NT2/D1 (cell line): ENCODE measurements around the gene CHST15.

Experiments used
- DNase-seq: peaks from one replicate; pipeline ENCODE4 v3.0.0-alpha.2; 2011; ENCODE audit warnings: low read depth, low spot score
- H3K27me3 ChIP-seq: 2 replicates; pipeline ENCODE4 v1.6.0; 2011; ENCODE audit warnings: mild to moderate bottlenecking; ENCODE audit not compliant: insufficient read length, insufficient read depth
- H3K36me3 ChIP-seq: 2 replicates; pipeline ENCODE4 v1.6.1; 2011; ENCODE audit warnings: mild to moderate bottlenecking, low read length, mixed read lengths; ENCODE audit not compliant: insufficient read depth, insufficient read length
- H3K4me1 ChIP-seq: 2 replicates; pipeline ENCODE4 v1.5.1; 2011; ENCODE audit not compliant: insufficient read depth, insufficient read length
- H3K4me3 ChIP-seq: 2 replicates; pipeline ENCODE4 v1.5.1; 2011; ENCODE audit warnings: low read depth; ENCODE audit not compliant: insufficient read length
- H3K9ac ChIP-seq: 2 replicates; pipeline ENCODE4 v1.6.0; 2011; ENCODE audit warnings: low read depth; ENCODE audit not compliant: insufficient read length
- H3K9me3 ChIP-seq: 2 replicates; pipeline ENCODE4 v1.5.1; 2011; ENCODE audit warnings: mild to moderate bottlenecking, low read length; ENCODE audit not compliant: insufficient read depth
- SUZ12 ChIP-seq: IDR thresholded peaks from 2 replicates; pipeline ENCODE4 v1.6.1; 2011; ENCODE audit not compliant: insufficient read length, insufficient read depth; ENCODE audit errors: extremely low read depth
- YY1 ChIP-seq: IDR thresholded peaks from 2 replicates; pipeline ENCODE4 v1.6.1; 2011; ENCODE audit not compliant: insufficient read length, insufficient read depth
- ZNF274 ChIP-seq: IDR thresholded peaks from 2 replicates; pipeline ENCODE4 v1.6.1; 2011; ENCODE audit warnings: mild to moderate bottlenecking, low read depth, low read length

CHST15 gene

DNA sequence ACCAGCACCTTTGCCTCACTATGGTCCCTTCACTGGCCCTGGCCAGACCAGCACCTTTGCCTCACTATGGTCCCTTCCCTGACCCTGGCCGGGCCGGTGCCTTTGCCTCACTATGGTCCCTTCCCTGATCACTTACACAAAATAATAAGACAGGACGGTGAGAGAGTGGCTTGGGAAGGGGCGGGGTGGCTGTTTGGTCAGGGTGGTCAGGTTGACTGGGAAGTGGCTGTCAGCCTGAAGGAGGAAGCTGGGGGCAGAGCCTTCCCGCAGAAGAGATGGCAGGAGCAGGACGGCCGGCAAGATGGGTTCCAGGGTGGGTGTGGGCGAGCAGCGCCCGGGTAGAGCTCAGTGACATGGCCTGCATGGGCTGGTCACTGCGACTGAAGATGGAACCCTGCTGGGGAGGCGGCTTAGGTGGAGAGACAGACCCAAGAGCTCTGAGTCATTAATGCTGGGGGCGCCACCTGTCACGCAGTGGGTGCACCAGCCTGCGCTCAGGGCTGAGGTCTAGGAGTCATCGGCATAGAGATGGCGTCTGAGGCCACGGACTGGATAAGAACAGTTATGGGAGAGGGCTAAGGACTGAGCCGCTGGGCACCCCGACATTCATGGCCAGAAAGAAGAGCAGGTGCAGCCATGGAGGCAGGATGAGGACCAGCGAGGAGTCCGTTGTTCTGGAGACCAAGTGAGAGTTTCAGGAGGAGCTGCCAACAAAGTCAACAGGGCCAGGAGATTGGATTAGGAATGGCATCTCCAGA is 91.8 kb downstream of the CHST15 start:
- Histone ChIP-seq H3K36me3 (peaks cover 4% of the 10 kb centered on the region), H3K4me1 (no peaks in the 10 kb centered on the region), H3K9me3 (no peaks in the 10 kb centered on the region), H3K27me3 (no peaks in the 10 kb centered on the region), H3K4me3 (no peak overlapping the region), H3K9ac (no peak overlapping the region)
- no peak for DNase-seq
- TF ChIP-seq SUZ12 (no peak), ZNF274 (no peak), YY1 (no peak)

DNA sequence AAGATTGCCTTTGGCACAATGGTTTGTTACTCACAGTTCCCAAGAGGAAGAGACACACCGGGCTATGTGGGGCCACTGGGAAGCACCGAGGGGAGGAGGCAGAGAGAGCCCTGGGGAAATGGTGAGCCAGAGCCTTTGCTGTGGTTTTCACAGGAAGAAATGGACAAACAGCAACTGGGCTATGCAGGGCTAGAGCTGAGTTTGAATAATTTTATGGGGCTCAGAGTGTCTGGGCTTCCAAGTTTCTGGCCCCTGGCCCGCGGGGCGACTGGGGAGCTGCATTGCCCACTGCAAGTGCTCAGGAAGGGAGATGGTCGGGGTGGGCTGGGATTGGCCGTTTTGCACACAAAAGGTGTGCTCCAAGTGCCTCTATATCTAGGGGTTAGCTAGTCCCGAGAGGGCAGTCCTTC is 92.6 kb downstream of the CHST15 start:
- H3K4me3 ChIP-seq: no peak overlapping the region
- no peak for DNase-seq
- H3K27me3 ChIP-seq: no peaks in the 10 kb centered on the region
- no peaks in the 10 kb centered on the region for H3K36me3 ChIP-seq
- no peaks in the 10 kb centered on the region for H3K4me1 ChIP-seq
- no peaks in the 10 kb centered on the region for H3K9me3 ChIP-seq
- TF ChIP-seq SUZ12: no peak
- TF ChIP-seq ZNF274: no peak
- no peak for TF ChIP-seq YY1
- no peak overlapping the region for H3K9ac ChIP-seq

DNA sequence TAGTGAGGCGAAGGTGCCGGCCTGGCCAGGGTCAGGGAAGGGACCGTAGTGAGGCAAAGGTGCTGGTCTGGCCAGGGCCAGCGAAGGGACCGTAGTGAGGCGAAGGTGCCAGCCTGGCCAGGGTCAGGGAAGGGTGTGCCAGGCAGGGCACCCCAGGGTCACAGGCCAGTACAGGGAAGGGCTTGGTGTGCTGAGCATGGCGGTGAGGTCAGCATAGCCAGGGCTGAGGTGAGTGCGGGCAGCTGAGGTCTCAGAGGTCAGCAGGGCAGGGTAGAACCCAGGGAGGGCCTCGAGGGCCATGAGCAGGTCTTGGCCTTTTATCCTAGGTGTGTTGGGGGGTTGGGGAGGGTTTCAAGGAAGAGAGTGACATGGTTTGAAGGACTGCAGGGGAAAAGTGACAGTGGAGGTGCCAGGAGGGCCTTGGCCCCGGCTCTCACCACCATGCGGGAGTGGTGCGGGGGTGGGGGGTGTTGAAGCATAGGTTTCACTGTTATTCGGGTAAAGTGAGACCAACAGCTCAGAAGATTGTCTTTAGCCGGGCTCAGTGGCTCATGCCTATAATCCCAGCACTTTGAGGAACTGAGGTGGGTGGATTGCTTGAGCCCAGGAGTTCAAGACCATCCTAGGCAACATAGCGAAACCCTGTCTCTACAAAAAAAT is 93.3 kb downstream of the CHST15 start:
- DNase-seq: no peak
- no peaks in the 10 kb centered on the region for H3K27me3 ChIP-seq
- H3K36me3 ChIP-seq: no peaks in the 10 kb centered on the region
- TF ChIP-seq YY1 (no peak), ZNF274 (no peak), SUZ12 (no peak)
- no peaks in the 10 kb centered on the region for H3K4me1 ChIP-seq
- no peaks in the 10 kb centered on the region for H3K9me3 ChIP-seq
- H3K4me3 ChIP-seq: no peak overlapping the region
- H3K9ac ChIP-seq: no peak overlapping the region

DNA sequence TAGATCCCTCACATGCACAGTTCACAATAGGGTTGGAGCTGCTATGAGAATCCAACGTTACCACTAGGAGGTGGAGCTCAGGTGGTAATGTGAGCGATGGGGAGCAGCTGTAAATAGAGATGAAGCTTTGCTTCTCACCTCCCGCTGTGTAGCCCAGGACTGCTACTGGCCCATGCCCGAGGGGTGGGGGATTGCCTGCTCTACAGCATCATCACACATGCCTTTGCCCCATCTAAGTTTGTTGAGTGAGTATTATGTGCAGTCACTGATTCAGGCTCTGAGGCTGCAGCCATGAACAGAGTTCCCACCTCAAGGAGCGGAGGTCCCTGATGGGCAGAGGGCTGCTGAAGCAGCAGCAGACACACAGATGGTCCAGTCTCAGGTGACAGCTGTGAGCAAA is 94.1 kb downstream of the CHST15 start:
- TF ChIP-seq SUZ12 (no peak), ZNF274 (no peak), YY1 (no peak)
- H3K9ac ChIP-seq: no peak overlapping the region
- H3K4me1 ChIP-seq: peaks cover 3% of the 10 kb centered on the region
- no peaks in the 10 kb centered on the region for H3K36me3 ChIP-seq
- H3K9me3 ChIP-seq: no peaks in the 10 kb centered on the region
- DNase-seq: no peak
- no peak overlapping the region for H3K4me3 ChIP-seq
- H3K27me3 ChIP-seq: peaks cover 1% of the 10 kb centered on the region

DNA sequence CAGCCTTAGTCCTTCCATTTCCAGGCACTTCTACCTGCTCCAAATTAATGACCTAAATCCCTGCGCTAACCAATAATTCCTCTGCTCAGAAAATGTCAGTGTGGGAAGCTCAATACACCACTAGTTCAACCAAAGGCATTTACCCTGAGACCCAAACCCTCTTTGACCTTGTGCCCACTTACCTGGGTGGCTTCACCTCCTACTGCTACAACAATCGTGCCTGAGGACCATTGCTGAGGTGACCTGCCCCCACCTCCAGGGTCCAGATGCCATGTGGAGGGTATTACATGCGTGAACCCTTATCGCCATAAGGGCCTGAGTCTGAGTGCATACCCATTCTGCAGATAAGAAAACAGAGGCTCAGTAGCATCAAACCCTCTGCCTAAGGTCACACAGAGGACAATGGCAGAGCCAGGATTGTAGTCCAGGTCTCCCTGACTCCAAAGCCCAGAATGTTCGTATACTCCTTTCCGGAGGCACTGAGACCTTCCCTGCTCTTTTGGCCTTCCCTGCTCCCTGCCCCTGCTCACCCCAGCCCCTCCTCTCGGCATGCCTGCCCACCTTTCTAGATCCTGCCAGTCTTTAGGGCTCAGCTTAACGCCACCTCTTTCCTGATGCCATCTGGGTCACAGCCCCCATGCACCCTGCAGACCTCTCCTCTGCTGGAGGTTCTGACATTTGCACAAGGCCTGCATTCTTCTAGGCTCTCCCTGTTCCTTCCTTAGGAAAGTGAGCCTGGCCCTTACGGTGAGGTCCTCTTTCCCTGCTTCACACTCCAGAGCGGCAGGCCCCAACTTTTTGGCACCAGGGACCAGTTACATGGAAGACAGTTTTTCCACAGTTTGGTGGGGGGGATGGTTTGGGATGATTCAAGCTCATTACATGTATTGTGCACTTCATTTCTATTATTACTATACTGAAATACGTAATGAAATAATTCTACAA is 94.9 kb downstream of the CHST15 start:
- Histone ChIP-seq H3K27me3 (peaks cover 9% of the 10 kb centered on the region), H3K4me3 (no peak overlapping the region), H3K4me1 (peaks cover 4% of the 10 kb centered on the region), H3K36me3 (no peaks in the 10 kb centered on the region), H3K9ac (no peak overlapping the region), H3K9me3 (no peaks in the 10 kb centered on the region)
- TF ChIP-seq ZNF274: no peak
- no peak for TF ChIP-seq SUZ12
- no peak for TF ChIP-seq YY1
- DNase-seq: no peak

DNA sequence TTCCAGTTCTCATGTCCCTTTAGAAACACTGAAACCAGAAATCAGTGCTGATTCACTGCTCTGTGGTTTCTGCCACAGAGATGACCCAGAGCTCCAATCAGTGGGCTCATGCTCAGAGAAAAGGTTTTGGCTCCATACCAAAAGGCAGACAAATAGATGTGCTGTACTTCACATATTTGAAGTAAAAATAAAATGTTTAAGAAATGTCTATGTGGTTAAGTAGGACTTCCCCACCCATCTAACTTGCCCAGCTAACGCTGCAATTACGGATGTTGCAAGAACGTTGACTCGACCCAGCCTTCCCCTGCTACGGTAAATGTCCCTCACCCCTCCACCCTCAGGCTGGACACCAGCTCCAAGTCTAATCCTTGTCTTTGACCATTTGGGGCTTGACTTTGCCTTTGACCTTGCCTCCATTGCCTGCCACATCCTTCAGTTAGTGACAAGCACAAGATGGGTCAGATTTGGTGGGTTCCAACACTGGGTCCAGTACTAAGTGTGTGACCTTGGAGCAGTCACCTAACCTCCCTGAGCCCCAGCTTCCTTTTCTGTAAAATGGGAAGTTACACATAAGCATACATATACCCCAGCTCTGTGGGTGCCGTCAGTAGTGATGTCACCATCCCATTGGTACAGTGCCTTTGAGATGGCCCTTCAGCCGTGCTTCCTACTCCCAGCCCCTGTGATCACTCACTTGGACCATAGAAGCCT is 95.8 kb downstream of the CHST15 start:
- Histone ChIP-seq H3K4me3 (no peak overlapping the region), H3K4me1 (peaks cover 4% of the 10 kb centered on the region), H3K9me3 (no peaks in the 10 kb centered on the region), H3K27me3 (peaks cover 13% of the 10 kb centered on the region), H3K36me3 (no peaks in the 10 kb centered on the region), H3K9ac (no peak overlapping the region)
- no peak for TF ChIP-seq ZNF274
- TF ChIP-seq SUZ12: no peak
- TF ChIP-seq YY1: no peak
- DNase-seq: no peak
